HG03457 (cell line): Measurements from ENCODE around the gene ZCCHC7.

ENCODE experiments used
- ATAC-seq: cut with Tn5 transposase; IDR thresholded peaks from one replicate; pipeline ENCODE4 v1.9.1; 2021; ENCODE audit warnings: moderate number of reproducible peaks; ENCODE audit not compliant: unreplicated experiment

The ZCCHC7 gene

GRCh38 chr9:37328556-37329227 lies 208.3 kb downstream of the ZCCHC7 start:
- no peak for ATAC-seq

GRCh38 chr9:37329576-37329975 lies 209.2 kb downstream of the ZCCHC7 start:
- ATAC-seq, result no peak

GRCh38 chr9:37331871-37332270 lies 211.5 kb downstream of the ZCCHC7 start:
- no peak for ATAC-seq

- ATAC-seq, result no peak
Measured at GRCh38 chr9:37332578-37332977, 212.2 kb downstream of the ZCCHC7 start.

GRCh38 chr9:37333288-37333687 lies 212.9 kb downstream of the ZCCHC7 start:
- ATAC-seq, result no peak

GRCh38 chr9:37335238-37335637 lies 214.9 kb downstream of the ZCCHC7 start:
- ATAC-seq, result no peak

GRCh38 chr9:37336150-37336549 lies 215.8 kb downstream of the ZCCHC7 start:
- no peak for ATAC-seq

GRCh38 chr9:37337301-37337890 lies 217.0 kb downstream of the ZCCHC7 start:
- no peak for ATAC-seq

GRCh38 chr9:37338218-37338617 lies 217.8 kb downstream of the ZCCHC7 start:
- no peak for ATAC-seq

GRCh38 chr9:37339923-37340322 lies 219.5 kb downstream of the ZCCHC7 start:
- ATAC-seq, result no peak

- ATAC-seq, result no peak
Measured at GRCh38 chr9:37340961-37341360, 220.6 kb downstream of the ZCCHC7 start.

- ATAC-seq, result no peak
Measured at GRCh38 chr9:37341704-37342103, 221.3 kb downstream of the ZCCHC7 start.

GRCh38 chr9:37342493-37342892 lies 222.1 kb downstream of the ZCCHC7 start:
- ATAC-seq, result no peak

- ATAC-seq, result no peak
Measured at GRCh38 chr9:37342895-37343294, 222.5 kb downstream of the ZCCHC7 start.

GRCh38 chr9:37343724-37344123 lies 223.3 kb downstream of the ZCCHC7 start:
- no peak for ATAC-seq

- ATAC-seq, result no peak
Measured at GRCh38 chr9:37345038-37345437, 224.7 kb downstream of the ZCCHC7 start.

GRCh38 chr9:37348917-37349316 lies 228.5 kb downstream of the ZCCHC7 start:
- no peak for ATAC-seq

GRCh38 chr9:37350486-37351190 lies 230.3 kb downstream of the ZCCHC7 start:
- no peak for ATAC-seq

GRCh38 chr9:37353791-37354190 lies 233.4 kb downstream of the ZCCHC7 start:
- no peak for ATAC-seq

- no peak for ATAC-seq
Measured at GRCh38 chr9:37362430-37362829, 242.1 kb downstream of the ZCCHC7 start.

GRCh38 chr9:37363124-37363523 lies 242.8 kb downstream of the ZCCHC7 start:
- no peak for ATAC-seq

- no peak for ATAC-seq
Measured at GRCh38 chr9:37364136-37364535, 243.8 kb downstream of the ZCCHC7 start.
